MM.1S (cell line): ENCODE results near the gene CAMK4.

Experiments
- DNase-seq: peaks from one replicate; pipeline ENCODE4 v3.0.0-alpha.2; 2015
- H2AFZ ChIP-seq: fragments of 300-600 bp; sonication (generic); 2 replicates; pipeline ENCODE4 v1.6.0; 2016; ENCODE audit warnings: antibody characterized with exemption, low read length
- H3F3A ChIP-seq: fragments of 300-600 bp; sonication (generic); 2 replicates; pipeline ENCODE4 v1.6.1; 2016; ENCODE audit warnings: mild to moderate bottlenecking, antibody characterized with exemption, low read length, moderate library complexity, mixed read lengths; ENCODE audit not compliant: insufficient read depth
- H3K27ac ChIP-seq: fragments of 300-600 bp; sonication (generic); 2 replicates; pipeline ENCODE4 v1.5.1; 2016; ENCODE audit warnings: mild to moderate bottlenecking, low read length
- H3K27me3 ChIP-seq: fragments of 300-600 bp; sonication (generic); replicated peaks from 2 replicates; pipeline ENCODE4 v1.6.0; 2016; ENCODE audit warnings: low read length; ENCODE audit not compliant: insufficient read depth
- H3K36me3 ChIP-seq: fragments of 300-600 bp; sonication (generic); replicated peaks from 2 replicates; pipeline ENCODE4 v1.6.1; 2016; ENCODE audit warnings: mild to moderate bottlenecking, low read length, mixed read lengths; ENCODE audit not compliant: insufficient read depth
- H3K4me1 ChIP-seq: fragments of 300-600 bp; sonication (generic); 2 replicates; pipeline ENCODE4 v1.6.1; 2016; ENCODE audit warnings: low read length, mixed read lengths
- H3K4me2 ChIP-seq: fragments of 300-600 bp; sonication (generic); 2 replicates; pipeline ENCODE4 v1.6.0; 2016; ENCODE audit warnings: low read depth, low read length
- H3K4me3 ChIP-seq: fragments of 300-600 bp; sonication (generic); 2 replicates; pipeline ENCODE4 v1.5.1; 2016; ENCODE audit warnings: low read length, mixed read lengths
- H3K79me2 ChIP-seq: fragments of 300-600 bp; sonication (generic); 2 replicates; pipeline ENCODE4 v1.6.1; 2016; ENCODE audit warnings: mixed run types, low read length, mixed read lengths
- H3K9ac ChIP-seq: fragments of 300-600 bp; sonication (generic); 2 replicates; pipeline ENCODE4 v1.6.1; 2016; ENCODE audit warnings: low read length, mixed read lengths
- H3K9me2 ChIP-seq: fragments of 300-600 bp; sonication (generic); replicated peaks from 2 replicates; pipeline ENCODE4 v1.6.1; 2016; ENCODE audit warnings: mild to moderate bottlenecking, low read length, mixed read lengths; ENCODE audit not compliant: insufficient read depth
- H3K9me3 ChIP-seq: fragments of 300-600 bp; sonication (generic); replicated peaks from 2 replicates; pipeline ENCODE4 v1.6.1; 2016; ENCODE audit warnings: mild to moderate bottlenecking, low read length, mixed read lengths; ENCODE audit not compliant: insufficient read depth
- H4K20me1 ChIP-seq: fragments of 300-600 bp; sonication (generic); 2 replicates; pipeline ENCODE4 v1.6.1; 2016; ENCODE audit warnings: mild to moderate bottlenecking, low read length, moderate library complexity, mixed read lengths; ENCODE audit not compliant: insufficient read depth
- CTCF ChIP-seq: fragments of 300-600 bp; sonication (generic); IDR thresholded peaks from 2 replicates; pipeline ENCODE4 v1.5.1; 2016; ENCODE audit warnings: antibody characterized with exemption, low read length, mixed read lengths
- EZH2 ChIP-seq: fragments of 300-600 bp; sonication (generic); optimal IDR thresholded peaks from 2 replicates; pipeline ENCODE3; 2017; ENCODE audit warnings: low read depth, mild to moderate bottlenecking, antibody characterized with exemption, low read length, mixed read lengths
- EZH2phosphoT487 ChIP-seq: fragments of 300-600 bp; sonication (generic); IDR thresholded peaks from 2 replicates; pipeline ENCODE4 v1.6.1; 2018; ENCODE audit warnings: antibody characterized with exemption, low read length

Gene CAMK4

GRCh38 chr5:111469903-111470302 lies 245.7 kb downstream of the CAMK4 start:
- no peak overlapping the region for H3K27ac ChIP-seq
- H3K9me2 ChIP-seq, result no peaks in the 10 kb centered on the region
- no peak for DNase-seq
- H3K9me3 ChIP-seq, result no peaks in the 10 kb centered on the region
- H2AFZ ChIP-seq, result no peak overlapping the region
- no peaks in the 10 kb centered on the region for H3K27me3 ChIP-seq
- H4K20me1 ChIP-seq, result no peaks in the 10 kb centered on the region
- no peaks in the 10 kb centered on the region for H3K79me2 ChIP-seq
- no peak overlapping the region for H3K4me2 ChIP-seq
- no peak for TF ChIP-seq EZH2phosphoT487
- no peak for TF ChIP-seq CTCF
- TF ChIP-seq EZH2, result no peak
- no peak overlapping the region for H3K9ac ChIP-seq
- no peaks in the 10 kb centered on the region for H3F3A ChIP-seq
- H3K36me3 ChIP-seq, result no peaks in the 10 kb centered on the region
- no peaks in the 10 kb centered on the region for H3K4me1 ChIP-seq
- no peak overlapping the region for H3K4me3 ChIP-seq

GRCh38 chr5:111472096-111472495 lies 247.9 kb downstream of the CAMK4 start:
- Histone ChIP-seq H3K4me3 (no peak overlapping the region), H2AFZ (no peak overlapping the region), H3K27me3 (no peaks in the 10 kb centered on the region), H3F3A (no peaks in the 10 kb centered on the region), H3K27ac (no peak overlapping the region), H3K4me1 (no peaks in the 10 kb centered on the region), H3K9ac (no peak overlapping the region), H3K4me2 (no peak overlapping the region), H3K9me3 (no peaks in the 10 kb centered on the region), H3K9me2 (no peaks in the 10 kb centered on the region), H3K36me3 (no peaks in the 10 kb centered on the region), H3K79me2 (no peaks in the 10 kb centered on the region), H4K20me1 (no peaks in the 10 kb centered on the region)
- DNase-seq, result no peak
- no peak for TF ChIP-seq EZH2phosphoT487

- no peak overlapping the region for H2AFZ ChIP-seq
- H3K27ac ChIP-seq, result no peak overlapping the region
- no peak for TF ChIP-seq EZH2
- TF ChIP-seq CTCF, result no peak
- TF ChIP-seq EZH2phosphoT487, result no peak
- no peaks in the 10 kb centered on the region for H3F3A ChIP-seq
- no peaks in the 10 kb centered on the region for H3K9me2 ChIP-seq
- no peaks in the 10 kb centered on the region for H3K79me2 ChIP-seq
- H3K4me3 ChIP-seq, result no peak overlapping the region
- DNase-seq, result no peak
- H3K27me3 ChIP-seq, result no peaks in the 10 kb centered on the region
- H4K20me1 ChIP-seq, result no peaks in the 10 kb centered on the region
- no peak overlapping the region for H3K9ac ChIP-seq
- H3K9me3 ChIP-seq, result no peaks in the 10 kb centered on the region
- no peaks in the 10 kb centered on the region for H3K36me3 ChIP-seq
- no peak overlapping the region for H3K4me2 ChIP-seq
- no peaks in the 10 kb centered on the region for H3K4me1 ChIP-seq
These were observed 248.4 kb downstream of the CAMK4 start for GRCh38 chr5:111472579-111472978.

GRCh38 chr5:111478266-111478665 lies 254.1 kb downstream of the CAMK4 start:
- no peak for TF ChIP-seq EZH2phosphoT487
- no peak for TF ChIP-seq CTCF
- TF ChIP-seq EZH2, result no peak
- no peaks in the 10 kb centered on the region for H3K27me3 ChIP-seq
- H3K4me3 ChIP-seq, result no peak overlapping the region
- H3F3A ChIP-seq, result no peaks in the 10 kb centered on the region
- H3K27ac ChIP-seq, result no peak overlapping the region
- H3K36me3 ChIP-seq, result no peaks in the 10 kb centered on the region
- no peak for DNase-seq
- H3K4me1 ChIP-seq, result no peaks in the 10 kb centered on the region
- H3K9me2 ChIP-seq, result no peaks in the 10 kb centered on the region
- no peak overlapping the region for H3K4me2 ChIP-seq
- H2AFZ ChIP-seq, result no peak overlapping the region
- H3K79me2 ChIP-seq, result no peaks in the 10 kb centered on the region
- no peaks in the 10 kb centered on the region for H4K20me1 ChIP-seq
- H3K9ac ChIP-seq, result no peak overlapping the region
- H3K9me3 ChIP-seq, result no peaks in the 10 kb centered on the region
